HG02678 (cell line): ENCODE results near the gene RNF150.

Source experiments
- ATAC-seq: cut with Tn5 transposase; IDR thresholded peaks from one replicate; pipeline ENCODE4 v1.9.1; 2021; ENCODE audit warnings: mild to moderate bottlenecking, moderate library complexity; ENCODE audit not compliant: unreplicated experiment

RNF150 gene

GRCh38 chr4:140930557-140930956 is 202.7 kb downstream of the RNF150 start:
- ATAC-seq = no peak

GRCh38 chr4:140930011-140930410 is 203.3 kb downstream of the RNF150 start:
- ATAC-seq = no peak

- no peak for ATAC-seq
These were observed 204.4 kb downstream of the RNF150 start for GRCh38 chr4:140928880-140929279.

- ATAC-seq = no peak
These were observed 206.6 kb downstream of the RNF150 start for GRCh38 chr4:140926672-140927071.

- ATAC-seq = no peak
These were observed 207.9 kb downstream of the RNF150 start for GRCh38 chr4:140925417-140925816.

- no peak for ATAC-seq
These were observed 208.4 kb downstream of the RNF150 start for GRCh38 chr4:140924761-140925392.

- ATAC-seq = no peak
These were observed 226.0 kb downstream of the RNF150 start for GRCh38 chr4:140906993-140907962.

- no peak for ATAC-seq
These were observed 228.4 kb downstream of the RNF150 start for GRCh38 chr4:140904904-140905303.

GRCh38 chr4:140903522-140904475 is 229.5 kb downstream of the RNF150 start:
- no peak for ATAC-seq

GRCh38 chr4:140901736-140902336 is 231.4 kb downstream of the RNF150 start:
- no peak for ATAC-seq

GRCh38 chr4:140893939-140894338 is 239.3 kb downstream of the RNF150 start:
- ATAC-seq = no peak

- no peak for ATAC-seq
These were observed 245.2 kb downstream of the RNF150 start for GRCh38 chr4:140888054-140888453.

GRCh38 chr4:140887467-140887866 is 245.8 kb downstream of the RNF150 start:
- no peak for ATAC-seq

- peak; percentile 94 for ATAC-seq
These were observed 248.7 kb downstream of the RNF150 start for GRCh38 chr4:140884431-140885058.

- no peak for ATAC-seq
These were observed 255.5 kb downstream of the RNF150 start for GRCh38 chr4:140877781-140878180.

- ATAC-seq = no peak
These were observed 256.5 kb downstream of the RNF150 start for GRCh38 chr4:140876615-140877364.

- ATAC-seq = no peak
These were observed 257.4 kb downstream of the RNF150 start for GRCh38 chr4:140875746-140876452.

GRCh38 chr4:140874056-140874455 is 259.2 kb downstream of the RNF150 start:
- ATAC-seq = no peak

- ATAC-seq = no peak
These were observed 261.9 kb downstream of the RNF150 start for GRCh38 chr4:140871368-140871767.
